Effector memory CD8-positive, alpha-beta T cell (primary cell): ENCODE results near the gene FBXO17.

Experiments used
- ATAC-seq: fragments of 150-1000 bp; cut with Tn5 transposase; replicated peaks from 2 replicates; pipeline ENCODE4 v1.10.0; 2021; ENCODE audit warnings: mild to moderate bottlenecking, moderate library complexity
- DNase-seq, 3 experiments: peaks; one replicate each; pipeline ENCODE4 v3.0.0; 2021
- H3K27ac Mint-ChIP-seq, 2 donors: one replicate each; pipeline ENCODE4 v1.8.0; 2022; ENCODE audit warnings: mild to moderate bottlenecking in 2 of 2, mixed read lengths in 2 of 2, moderate library complexity in 2 of 2
- H3K27me3 Mint-ChIP-seq, 2 donors: one replicate each; pipeline ENCODE4 v1.8.0; 2022; ENCODE audit warnings: mixed read lengths in 2 of 2
- H3K36me3 Mint-ChIP-seq: one replicate; pipeline ENCODE4 v1.8.0; 2022; ENCODE audit warnings: mild to moderate bottlenecking, moderate library complexity, mixed read lengths; ENCODE audit not compliant: insufficient read depth
- H3K4me1 Mint-ChIP-seq, 2 donors: one replicate each; pipeline ENCODE4 v1.8.0; 2022; ENCODE audit warnings: low read depth in 2 of 2, mixed read lengths in 2 of 2
- H3K4me3 Mint-ChIP-seq, 2 donors: one replicate each; pipeline ENCODE4 v1.8.0; 2022; ENCODE audit warnings: mild to moderate bottlenecking in 2 of 2, mixed read lengths in 2 of 2, moderate library complexity in 2 of 2
- H3K9me3 Mint-ChIP-seq, 2 donors: one replicate each; pipeline ENCODE4 v1.8.0; 2022; ENCODE audit warnings: mixed read lengths in 2 of 2

The FBXO17 gene

DNA sequence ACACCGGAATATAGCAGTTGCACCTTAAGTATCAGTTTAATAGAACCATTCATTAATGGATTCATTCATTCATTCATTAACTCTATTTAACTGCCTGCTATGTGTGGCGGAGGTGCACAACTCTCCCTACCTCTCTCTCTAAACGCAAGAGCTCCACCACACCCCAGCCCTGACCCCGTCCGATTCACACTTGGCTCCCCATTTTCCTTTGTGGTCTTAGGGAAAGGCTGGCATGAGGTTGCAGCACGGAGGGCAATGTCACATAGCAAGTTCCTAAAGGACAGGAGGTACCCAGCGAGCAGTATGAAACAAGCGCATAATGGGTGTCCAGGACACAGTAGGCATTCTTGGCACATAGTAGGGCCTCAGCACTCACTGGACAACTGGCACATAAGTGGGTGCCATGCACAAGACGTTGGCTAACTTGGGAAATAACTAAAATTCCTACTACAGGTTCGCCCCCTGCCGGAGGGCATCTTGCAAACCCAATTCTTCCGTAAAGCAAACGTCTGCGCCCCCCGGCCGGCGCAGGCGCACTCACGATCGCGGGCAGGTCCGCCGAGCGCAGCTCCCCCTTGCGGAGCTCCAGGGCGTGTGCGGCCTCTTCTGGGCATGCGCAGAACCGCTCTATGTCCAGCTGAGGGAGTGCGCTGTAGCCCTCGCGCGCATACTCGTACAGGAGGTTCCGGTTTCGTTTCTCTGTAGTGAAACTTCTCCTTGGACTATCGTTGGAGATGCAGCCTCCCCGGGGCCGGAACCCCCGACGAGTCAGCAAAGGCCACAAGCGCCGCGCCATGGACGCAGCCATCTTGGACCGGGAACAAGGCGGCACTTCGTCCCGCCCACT is 45.4 kb downstream of the FBXO17 start, which contains the start of gene SARS2:
Gene SARS2 (minus strand): TSS at position 835 of the 847 bp plus-strand sequence. CDS start 27 bp downstream, at position 808.
- DNase-seq: peak; percentile 88 to 98 (median 93)
- H3K4me3 Mint-ChIP-seq: peak within 1 kb of the TSS; percentile 96 to 98
- peaks cover 46 to 52% of the 10 kb centered on the region in 2 donors for H3K4me1 Mint-ChIP-seq

DNA sequence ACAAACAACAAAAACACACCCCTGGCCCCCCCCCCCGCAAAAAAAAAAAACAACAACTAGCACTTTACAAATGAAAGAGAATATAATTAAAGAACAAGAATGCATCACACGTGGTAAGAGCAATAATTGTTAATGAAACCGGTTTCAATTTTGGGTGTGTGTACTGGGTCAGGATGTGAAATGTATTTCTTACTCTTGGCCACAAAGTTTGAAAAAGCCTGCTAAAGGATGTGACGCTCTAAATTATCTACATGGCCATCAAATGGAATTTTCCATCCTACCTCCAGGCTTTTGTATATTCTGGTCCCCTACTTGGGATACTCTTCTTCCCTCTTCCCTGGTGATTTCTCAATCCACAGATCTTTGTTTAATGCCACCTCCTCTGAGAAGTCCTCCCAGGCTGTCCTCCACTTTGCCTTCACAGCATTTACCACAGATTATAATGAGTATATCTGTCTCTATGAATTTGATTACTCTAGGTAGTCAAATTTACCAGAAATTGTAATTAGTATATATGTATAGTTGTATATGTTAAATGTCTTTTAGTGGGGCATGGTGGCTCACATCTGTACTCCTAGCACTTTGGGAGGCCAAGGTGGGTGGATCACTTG is 47.0 kb downstream of the FBXO17 start:
- ATAC-seq: peak; percentile 11
- peak overlapping the region; percentile 96 to 98 for H3K4me3 Mint-ChIP-seq
- H3K36me3 Mint-ChIP-seq: peaks cover 26% of the 10 kb centered on the region
- no peaks in the 10 kb centered on the region for H3K9me3 Mint-ChIP-seq
- peaks cover 54 to 57% of the 10 kb centered on the region in 2 donors for H3K4me1 Mint-ChIP-seq
- no peak for DNase-seq
- H3K27me3 Mint-ChIP-seq: no peaks in the 10 kb centered on the region
- peak overlapping the region; percentile 55 to 81 for H3K27ac Mint-ChIP-seq

More for the DNA sequence above, 45.4 kb downstream of the FBXO17 start, which contains the start of gene SARS2:
- peaks cover 31% of the 10 kb centered on the region for H3K36me3 Mint-ChIP-seq
- no peaks in the 10 kb centered on the region for H3K27me3 Mint-ChIP-seq
- no peaks in the 10 kb centered on the region for H3K9me3 Mint-ChIP-seq
- H3K27ac Mint-ChIP-seq: peak within 1 kb of the TSS; percentile 98 to 99
- ATAC-seq: peak; percentile 53

DNA sequence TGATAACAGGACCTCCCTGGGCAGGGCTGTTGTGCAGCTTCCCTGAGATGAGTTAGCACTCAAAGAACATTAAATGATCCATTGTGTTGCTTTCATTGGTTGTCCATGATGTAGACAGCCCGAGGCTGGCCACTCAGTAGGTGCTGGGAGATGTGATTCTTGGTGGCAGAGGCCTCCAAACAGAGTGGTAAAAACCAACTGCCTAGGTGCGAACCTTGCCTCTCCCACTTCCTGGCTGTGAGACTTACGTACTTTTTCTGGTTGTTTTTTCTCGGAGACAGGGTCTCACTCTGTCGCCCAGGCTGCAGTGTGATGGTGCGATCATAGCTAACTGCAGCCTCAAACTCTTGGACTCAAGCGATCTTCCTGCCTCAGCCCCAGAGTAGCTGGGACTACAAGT is 51.2 kb downstream of the FBXO17 start:
- H3K36me3 Mint-ChIP-seq: peaks cover 12% of the 10 kb centered on the region
- H3K27me3 Mint-ChIP-seq: no peaks in the 10 kb centered on the region
- peak overlapping the region; percentile 8 to 42 for H3K4me3 Mint-ChIP-seq
- no peaks in the 10 kb centered on the region for H3K9me3 Mint-ChIP-seq
- H3K4me1 Mint-ChIP-seq: peaks cover 30 to 33% of the 10 kb centered on the region in 2 donors
- ATAC-seq (peak; percentile 88), DNase-seq (peak; percentile 48 to 63 (median 52))
- H3K27ac Mint-ChIP-seq: peak overlapping the region; percentile 82 to 92

DNA sequence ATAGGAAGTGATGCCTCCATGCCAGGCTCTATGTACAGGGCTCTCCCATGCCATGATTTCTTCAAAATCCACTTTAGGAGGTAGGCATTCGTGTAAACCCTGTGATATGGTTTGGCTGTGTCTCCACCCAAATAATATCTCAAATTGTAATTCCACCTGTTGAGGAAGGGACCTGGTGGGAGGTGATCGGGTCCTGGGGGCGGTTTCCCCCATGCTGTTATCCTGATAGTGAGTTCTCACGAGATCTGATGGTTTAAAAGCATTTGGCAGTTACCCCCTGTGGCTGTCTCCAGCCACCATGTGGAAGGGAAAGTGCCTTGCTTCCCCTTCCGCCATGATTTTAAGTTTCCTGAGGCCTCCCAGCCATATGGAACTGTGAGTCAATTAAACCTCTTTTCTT is 53.1 kb downstream of the FBXO17 start:
- no peaks in the 10 kb centered on the region for H3K27me3 Mint-ChIP-seq
- H3K9me3 Mint-ChIP-seq: no peaks in the 10 kb centered on the region
- ATAC-seq (no peak), DNase-seq (no peak)
- no peak overlapping the region for H3K4me3 Mint-ChIP-seq
- H3K27ac Mint-ChIP-seq: peak overlapping the region in 1 of 2 donors; percentile 14
- H3K36me3 Mint-ChIP-seq: peaks cover 10% of the 10 kb centered on the region
- H3K4me1 Mint-ChIP-seq: peaks cover 17 to 18% of the 10 kb centered on the region in 2 donors

DNA sequence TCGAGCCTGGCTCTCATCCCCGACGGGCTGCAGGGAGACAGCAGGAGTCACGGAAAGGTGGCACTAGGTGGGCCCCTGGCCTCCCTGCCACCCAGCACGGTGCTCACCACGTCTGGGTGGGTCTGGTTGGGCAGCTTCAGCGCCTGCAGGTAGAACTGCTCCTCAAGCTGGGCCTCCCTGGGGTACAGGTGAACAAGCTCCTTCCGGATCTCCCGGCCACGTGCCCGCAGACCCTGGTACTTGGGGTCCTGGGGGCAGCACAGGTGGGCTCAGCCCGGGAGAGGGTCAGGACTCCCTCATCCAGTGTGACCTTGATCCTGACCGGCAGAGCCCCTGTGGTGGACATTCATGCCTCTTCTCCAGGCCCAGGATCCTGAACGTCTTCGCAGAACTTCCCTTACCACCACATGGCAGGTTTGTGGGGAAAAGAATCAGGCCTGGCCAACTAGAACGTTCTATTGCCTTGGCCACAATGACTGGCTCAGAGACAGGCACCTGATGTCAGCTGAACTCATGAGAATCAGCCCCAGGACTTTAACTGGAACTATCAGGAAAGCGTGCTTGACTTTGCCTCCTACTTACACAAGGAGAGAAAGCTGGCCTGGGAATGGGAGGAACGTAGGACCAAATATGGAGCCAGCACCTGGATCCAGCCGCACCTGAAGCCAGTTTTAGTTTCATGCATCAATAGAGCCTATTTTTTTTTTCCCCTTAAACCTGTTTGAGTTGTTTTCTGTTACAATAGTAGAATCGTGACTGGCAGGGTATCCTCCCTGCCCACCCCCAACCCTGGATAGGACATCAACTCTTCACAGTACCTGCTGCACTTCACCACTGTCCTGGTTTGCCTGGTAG is 53.9 kb downstream of the FBXO17 start:
- peaks cover 17 to 18% of the 10 kb centered on the region in 2 donors for H3K4me1 Mint-ChIP-seq
- DNase-seq (no peak), ATAC-seq (no peak)
- no peaks in the 10 kb centered on the region for H3K9me3 Mint-ChIP-seq
- no peaks in the 10 kb centered on the region for H3K27me3 Mint-ChIP-seq
- peak overlapping the region in 1 of 2 donors; percentile 14 for H3K27ac Mint-ChIP-seq
- H3K4me3 Mint-ChIP-seq: no peak overlapping the region
- H3K36me3 Mint-ChIP-seq: peaks cover 10% of the 10 kb centered on the region

DNA sequence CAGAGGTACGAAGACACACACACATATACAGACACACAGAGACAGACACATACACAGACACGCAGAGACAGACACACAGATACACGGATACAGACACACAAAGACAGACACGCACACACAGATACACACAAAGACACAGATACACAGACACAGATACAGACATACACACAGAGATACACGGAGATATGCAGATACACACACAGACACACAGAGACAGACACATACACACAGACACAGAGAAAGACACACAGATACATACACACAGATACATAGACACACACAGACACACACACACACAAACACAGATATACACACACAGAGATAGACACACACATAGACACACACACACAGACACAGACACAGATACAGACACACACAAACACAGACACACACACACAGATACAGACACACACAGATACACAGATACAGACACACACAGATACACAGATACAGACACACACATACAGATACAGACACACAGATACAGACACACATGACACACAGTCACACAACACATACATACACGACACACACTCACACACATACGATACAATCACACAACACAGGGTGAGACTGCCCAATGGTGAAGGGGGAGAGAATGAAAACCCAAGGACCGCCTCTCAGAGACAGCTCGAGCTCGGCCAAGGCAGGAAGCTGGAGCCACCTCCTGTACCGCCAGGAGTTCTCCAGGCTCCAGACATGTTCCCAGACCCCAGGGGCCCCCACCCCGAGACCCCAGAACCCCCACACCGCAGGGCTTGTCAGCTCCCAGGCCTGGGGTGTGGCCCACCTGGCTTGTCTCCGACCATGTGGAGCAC is 54.7 kb downstream of the FBXO17 start:
- no peaks in the 10 kb centered on the region for H3K27me3 Mint-ChIP-seq
- peaks cover 7% of the 10 kb centered on the region for H3K36me3 Mint-ChIP-seq
- ATAC-seq: no peak
- H3K4me3 Mint-ChIP-seq: no peak overlapping the region
- H3K4me1 Mint-ChIP-seq: peaks cover 10 to 14% of the 10 kb centered on the region in 2 donors
- no peaks in the 10 kb centered on the region for H3K9me3 Mint-ChIP-seq
- H3K27ac Mint-ChIP-seq: no peak overlapping the region
- DNase-seq: no peak

DNA sequence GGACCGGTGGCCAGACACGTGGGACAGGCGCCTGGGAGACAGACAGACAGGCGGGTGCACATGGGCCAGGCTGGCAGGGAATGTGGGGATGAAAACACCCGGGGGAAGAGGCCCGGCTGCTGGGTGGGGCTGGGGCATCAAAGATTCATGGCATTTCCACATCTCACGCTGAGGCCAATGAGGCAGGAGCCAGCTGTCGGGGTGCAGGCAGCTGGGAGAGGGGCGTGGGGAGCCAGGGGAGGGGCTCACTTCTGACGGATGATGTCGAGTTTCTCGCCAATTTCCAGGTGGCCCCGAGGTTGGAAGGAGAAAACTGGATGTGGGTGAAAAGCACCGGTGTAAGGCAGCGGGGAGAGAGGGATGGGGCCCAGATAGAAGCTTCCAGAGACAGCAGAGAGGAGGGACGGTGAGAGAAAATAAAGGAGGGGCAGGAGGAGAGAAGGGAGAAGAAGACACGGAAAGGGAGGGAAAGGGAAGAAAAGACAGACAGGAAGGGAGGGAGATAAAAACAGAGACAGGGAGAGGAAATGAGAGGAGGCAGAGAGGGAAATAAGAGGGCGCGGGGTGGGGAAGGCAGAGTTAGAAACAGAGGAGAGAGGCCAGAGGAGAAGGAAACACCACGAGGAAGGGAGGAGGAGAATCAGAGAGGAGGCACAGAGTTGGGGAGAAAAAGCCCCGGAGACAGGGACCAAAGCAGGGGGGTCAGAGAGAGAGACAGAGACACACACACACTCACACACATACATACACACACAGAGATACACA is 55.5 kb downstream of the FBXO17 start:
- Mint-ChIP-seq H3K4me3 (no peak overlapping the region), H3K9me3 (no peaks in the 10 kb centered on the region), H3K27me3 (no peaks in the 10 kb centered on the region), H3K27ac (no peak overlapping the region), H3K4me1 (peaks cover 5 to 10% of the 10 kb centered on the region in 2 donors), H3K36me3 (peaks cover 7% of the 10 kb centered on the region)
- no peak for ATAC-seq
- DNase-seq: no peak

DNA sequence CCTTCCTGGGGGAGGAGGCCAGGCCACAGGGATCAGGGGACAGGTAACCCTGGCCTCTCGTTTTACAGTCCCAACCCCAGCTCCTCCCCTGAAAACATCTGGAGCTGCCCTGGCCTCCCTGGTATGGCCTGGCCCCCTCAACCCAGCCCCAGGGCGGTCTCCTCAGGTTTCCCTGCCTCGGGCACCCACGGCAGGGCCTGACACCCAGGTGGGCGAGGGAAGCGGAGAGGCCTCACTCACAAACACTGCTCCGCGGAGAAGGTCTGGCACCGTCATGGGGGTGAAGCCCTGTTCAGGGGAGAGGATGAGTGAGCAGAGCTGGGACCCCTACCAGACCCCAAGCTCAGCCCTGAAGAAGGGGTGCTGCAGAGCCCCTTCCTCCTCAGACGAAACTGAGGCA is 57.0 kb downstream of the FBXO17 start:
- Mint-ChIP-seq H3K27me3 (no peaks in the 10 kb centered on the region), H3K4me1 (peaks cover 0 to 3% of the 10 kb centered on the region in 2 donors), H3K36me3 (peaks cover 7% of the 10 kb centered on the region), H3K27ac (no peak overlapping the region), H3K4me3 (no peak overlapping the region), H3K9me3 (no peaks in the 10 kb centered on the region)
- DNase-seq: no peak
- ATAC-seq: no peak

DNA sequence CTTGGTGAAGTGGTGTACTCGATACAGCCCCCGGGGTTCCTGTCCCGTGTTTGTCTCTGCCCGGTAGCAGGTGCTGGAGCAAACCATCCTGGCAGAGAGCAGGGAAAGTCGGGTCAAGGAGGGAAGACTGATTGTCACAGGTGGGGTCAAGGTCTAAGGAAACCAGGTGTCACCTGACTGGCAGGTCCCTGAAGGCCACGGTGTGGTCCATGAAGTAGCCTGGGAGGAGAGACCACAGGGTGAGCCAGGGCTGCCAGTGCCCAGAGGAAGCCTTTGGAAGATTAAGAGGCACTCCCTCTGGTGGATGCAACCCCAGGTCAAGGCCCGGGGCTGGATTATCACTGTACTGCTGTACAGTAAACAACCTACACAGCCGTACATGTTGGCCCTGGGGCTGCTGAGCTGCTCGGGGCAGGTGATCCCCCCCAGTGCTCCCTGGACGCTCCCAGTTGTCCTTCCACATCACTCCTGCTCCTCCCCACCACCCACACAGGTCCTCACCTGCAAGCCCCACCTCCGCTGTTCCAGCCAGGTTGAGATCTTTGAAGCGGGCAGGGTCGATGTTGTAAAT is 57.5 kb downstream of the FBXO17 start:
- Mint-ChIP-seq H3K27me3 (no peaks in the 10 kb centered on the region), H3K9me3 (no peaks in the 10 kb centered on the region), H3K36me3 (peaks cover 4% of the 10 kb centered on the region), H3K27ac (no peak overlapping the region), H3K4me1 (peaks cover 0 to 3% of the 10 kb centered on the region in 2 donors), H3K4me3 (no peak overlapping the region)
- no peak for DNase-seq
- ATAC-seq: no peak

DNA sequence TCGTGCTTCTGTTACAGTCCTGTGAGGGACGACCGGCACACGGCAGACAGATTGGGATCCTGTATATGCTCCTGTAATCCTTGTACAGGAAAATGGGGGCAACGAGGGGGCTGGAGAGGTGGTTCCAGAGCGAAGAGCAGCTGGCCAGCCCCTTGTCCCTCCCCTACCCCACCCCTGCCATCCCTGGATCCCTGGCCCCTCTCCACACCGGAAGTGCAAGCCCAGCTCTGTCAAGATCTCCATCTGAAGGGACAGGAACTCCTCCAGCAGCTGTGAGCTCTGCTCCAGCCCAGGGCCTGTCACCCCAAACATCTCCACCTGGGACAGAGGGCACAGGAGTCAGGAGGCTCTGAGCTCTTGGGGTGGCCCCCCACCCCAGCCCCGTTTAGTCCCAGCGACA is 58.0 kb downstream of the FBXO17 start:
- ATAC-seq (no peak), DNase-seq (no peak)
- peaks cover 0 to 3% of the 10 kb centered on the region in 2 donors for H3K4me1 Mint-ChIP-seq
- H3K9me3 Mint-ChIP-seq: no peaks in the 10 kb centered on the region
- no peak overlapping the region for H3K27ac Mint-ChIP-seq
- no peaks in the 10 kb centered on the region for H3K36me3 Mint-ChIP-seq
- H3K4me3 Mint-ChIP-seq: no peak overlapping the region
- H3K27me3 Mint-ChIP-seq: no peaks in the 10 kb centered on the region

DNA sequence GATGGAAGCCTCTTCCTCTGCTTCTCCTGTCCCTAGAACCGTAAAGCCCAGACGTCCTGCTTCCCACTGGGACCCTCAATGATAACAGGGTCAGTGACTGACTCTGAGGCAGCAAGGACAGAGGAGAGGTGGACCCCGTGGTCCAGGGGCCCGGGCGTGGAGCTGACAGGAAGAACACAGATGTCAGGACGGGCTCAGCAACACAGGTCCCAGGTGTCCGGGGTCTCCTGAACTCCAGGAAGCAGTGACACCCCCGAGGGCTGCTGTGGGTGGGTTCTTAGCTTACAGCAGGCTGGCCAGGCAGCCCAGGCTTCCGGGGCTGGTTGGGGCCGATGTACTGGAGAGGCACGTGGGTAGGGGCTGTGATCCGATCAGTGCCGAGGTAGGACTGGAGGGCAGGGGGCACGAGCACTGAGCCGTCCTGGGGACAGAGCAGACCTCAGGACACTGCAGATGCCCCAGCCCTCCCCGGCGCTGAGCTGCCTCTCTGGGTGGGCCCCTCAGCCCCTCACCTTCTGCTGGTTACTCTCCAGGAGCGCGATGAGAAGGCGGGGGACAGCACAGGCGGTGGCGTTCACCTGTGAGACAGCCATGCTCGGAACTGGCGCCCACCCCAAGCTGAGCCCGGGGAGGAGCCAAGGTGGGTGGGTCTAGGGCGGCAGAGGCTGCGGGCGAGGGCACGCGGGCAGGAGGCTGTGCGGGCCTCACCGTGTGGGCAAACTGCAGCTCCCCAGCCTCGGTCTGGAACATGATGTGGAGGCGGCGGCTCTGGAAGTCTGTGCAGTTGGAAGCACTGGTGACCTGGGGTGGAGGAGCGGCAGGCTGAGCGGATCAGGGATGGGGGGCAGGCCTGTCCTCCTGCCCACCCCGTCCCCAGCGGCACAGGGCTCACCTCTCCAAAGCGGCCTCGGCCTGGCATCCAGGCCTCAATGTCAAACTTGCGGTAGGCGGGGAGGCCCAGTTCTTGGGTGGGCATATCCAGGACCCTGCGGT is 59.9 kb downstream of the FBXO17 start:
- no peaks in the 10 kb centered on the region for H3K9me3 Mint-ChIP-seq
- H3K4me1 Mint-ChIP-seq: peaks cover 0 to 5% of the 10 kb centered on the region in 2 donors
- H3K4me3 Mint-ChIP-seq: no peak overlapping the region
- H3K36me3 Mint-ChIP-seq: no peaks in the 10 kb centered on the region
- peak overlapping the region in 1 of 2 donors; percentile 32 for H3K27ac Mint-ChIP-seq
- DNase-seq (no peak), ATAC-seq (no peak)
- no peaks in the 10 kb centered on the region for H3K27me3 Mint-ChIP-seq
